GM21381 (cell line): ENCODE data around the gene STYK1.

Source experiments
- ATAC-seq: cut with Tn5 transposase; IDR thresholded peaks from one replicate; pipeline ENCODE4 v1.9.1; 2021; ENCODE audit warnings: mild to moderate bottlenecking, moderate library complexity; ENCODE audit not compliant: unreplicated experiment

STYK1 gene

GRCh38 chr12:10673659-10674384 lies at the start of gene STYK1:
Gene STYK1 (minus strand): TSS chr12:10674052. CDS start chr12:10634618, 39,434 bp downstream.
- ATAC-seq = peak; percentile 70

- peak; percentile 55 for ATAC-seq
Observed at GRCh38 chr12:10722905-10723746, 49.3 kb upstream of the STYK1 start, which contains the start of gene YBX3. Gene YBX3 (minus strand): TSS chr12:10723323. CDS start chr12:10723111, 212 bp downstream.

DNA sequence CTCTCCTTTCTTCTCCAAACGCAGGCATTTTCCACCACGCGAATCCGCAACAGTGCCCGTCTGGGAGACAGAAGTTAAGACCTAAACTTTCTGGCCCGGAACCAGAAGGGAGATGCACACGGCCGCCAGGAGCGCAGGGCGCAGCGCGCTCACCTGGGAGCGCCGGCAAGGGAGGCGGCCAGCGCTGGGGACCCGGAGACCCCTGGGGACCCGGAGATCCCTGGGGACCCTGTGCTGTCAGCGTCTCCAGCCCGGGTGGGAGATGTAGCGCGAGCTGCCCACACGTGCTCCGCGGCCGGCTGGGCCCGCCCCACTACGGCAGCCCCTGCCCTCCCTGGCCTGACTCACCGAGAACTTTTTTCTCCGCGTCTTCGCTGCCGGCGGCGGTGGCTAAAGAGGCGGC lies 48.7 kb upstream of the STYK1 start:
- ATAC-seq = peak; percentile 40

- ATAC-seq = peak; percentile 39
Observed at GRCh38 chr12:10721651-10722501, 48.0 kb upstream of the STYK1 start.

- no peak for ATAC-seq
Observed at GRCh38 chr12:10720974-10721650, 47.3 kb upstream of the STYK1 start.

DNA sequence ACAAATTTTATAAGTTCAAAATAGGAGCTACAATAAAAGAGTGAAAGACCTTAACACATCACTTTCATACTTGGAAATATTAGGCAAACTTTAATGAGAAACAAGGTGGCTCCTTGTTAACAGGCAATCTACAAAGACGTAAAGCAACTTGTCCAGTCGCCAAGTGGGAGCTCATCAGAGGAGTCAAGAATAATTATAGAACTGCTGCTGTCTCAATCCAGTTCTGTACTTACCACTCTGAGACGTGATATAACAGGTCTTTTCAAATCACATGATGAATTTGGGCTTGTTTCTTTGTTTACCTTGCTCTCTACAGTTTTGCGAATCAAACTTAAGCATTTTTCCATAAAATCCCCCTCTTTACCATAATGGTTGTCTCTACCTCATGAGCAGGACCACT lies 45.6 kb upstream of the STYK1 start:
- no peak for ATAC-seq

DNA sequence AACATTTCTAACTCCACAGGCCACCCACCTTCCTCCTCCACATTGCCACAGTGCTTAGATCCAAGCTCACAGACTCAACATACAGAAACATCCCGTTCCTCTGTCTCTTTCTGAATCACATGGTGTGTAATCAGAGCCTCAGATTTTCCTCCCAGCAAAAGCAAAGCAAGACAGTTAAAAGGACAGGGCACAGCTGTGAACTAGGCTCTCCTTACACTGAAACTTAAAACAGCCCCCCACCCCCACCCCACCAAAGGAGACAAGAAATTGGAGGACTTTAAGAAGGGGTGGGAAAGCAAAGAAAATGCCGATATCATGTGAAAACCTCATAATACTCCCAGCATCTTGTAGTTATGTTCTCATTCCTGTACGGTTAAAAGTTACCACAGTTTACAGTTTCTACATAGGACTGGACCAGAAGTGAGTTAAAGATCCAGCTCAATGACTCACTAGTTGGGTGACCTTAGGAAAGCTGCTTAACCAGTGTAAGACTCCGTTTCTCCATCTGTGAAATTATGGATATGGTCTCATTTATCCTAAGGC lies 44.5 kb upstream of the STYK1 start:
- no peak for ATAC-seq

DNA sequence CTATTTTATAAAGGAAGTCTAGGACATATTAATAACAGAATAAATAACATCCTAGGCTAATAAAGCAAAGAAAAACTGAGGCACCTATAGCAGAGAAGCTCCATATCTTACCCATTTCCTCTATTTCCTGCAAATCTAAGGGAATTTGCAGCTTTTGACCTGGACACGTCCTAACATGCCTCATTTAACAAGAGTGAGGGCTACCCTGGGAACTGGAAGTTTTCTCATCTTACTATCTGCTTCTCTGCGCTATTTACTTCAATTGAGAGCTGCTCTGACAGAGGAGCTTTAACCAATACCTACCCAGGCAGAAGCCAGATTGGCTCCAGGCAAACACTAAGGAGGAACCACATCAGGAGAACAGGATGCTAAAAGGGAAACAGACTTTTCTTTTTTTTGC lies 43.6 kb upstream of the STYK1 start:
- ATAC-seq = no peak

DNA sequence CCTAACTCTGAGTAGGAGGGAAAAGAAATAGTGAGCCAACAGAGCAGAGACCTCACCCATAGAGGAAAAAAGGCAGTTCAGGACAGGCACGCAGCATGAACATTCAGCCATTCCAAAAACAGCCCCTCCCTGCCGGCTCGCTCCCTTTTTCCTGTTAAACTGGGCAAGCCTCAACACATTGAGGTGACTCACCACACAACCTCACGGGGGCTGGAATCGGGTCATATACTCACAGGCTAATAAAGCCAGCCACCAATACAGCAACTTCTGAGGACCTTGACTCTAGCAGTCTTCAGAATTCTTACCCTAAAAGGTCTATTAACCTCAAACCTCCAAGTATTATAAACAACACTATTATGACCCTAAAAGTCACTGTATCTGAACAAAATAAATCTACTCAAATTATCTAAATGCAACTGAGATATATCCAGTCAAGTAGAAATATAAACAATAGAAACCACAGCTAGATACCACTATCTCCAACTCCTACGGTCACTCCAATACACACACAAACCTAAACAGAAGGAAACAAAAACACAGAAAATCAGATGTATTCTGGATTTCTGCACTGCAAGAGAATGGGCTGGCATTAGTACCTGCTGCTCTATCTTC lies 43.0 kb upstream of the STYK1 start:
- ATAC-seq = no peak

- ATAC-seq = no peak
Observed at GRCh38 chr12:10716277-10716676, 42.4 kb upstream of the STYK1 start.

- no peak for ATAC-seq
Observed at GRCh38 chr12:10715491-10715890, 41.6 kb upstream of the STYK1 start.

- ATAC-seq = no peak
Observed at GRCh38 chr12:10709808-10710207, 36.0 kb upstream of the STYK1 start.

- no peak for ATAC-seq
Observed at GRCh38 chr12:10708862-10709261, 35.0 kb upstream of the STYK1 start.

- ATAC-seq = no peak
Observed at GRCh38 chr12:10705655-10706054, 31.8 kb upstream of the STYK1 start.

DNA sequence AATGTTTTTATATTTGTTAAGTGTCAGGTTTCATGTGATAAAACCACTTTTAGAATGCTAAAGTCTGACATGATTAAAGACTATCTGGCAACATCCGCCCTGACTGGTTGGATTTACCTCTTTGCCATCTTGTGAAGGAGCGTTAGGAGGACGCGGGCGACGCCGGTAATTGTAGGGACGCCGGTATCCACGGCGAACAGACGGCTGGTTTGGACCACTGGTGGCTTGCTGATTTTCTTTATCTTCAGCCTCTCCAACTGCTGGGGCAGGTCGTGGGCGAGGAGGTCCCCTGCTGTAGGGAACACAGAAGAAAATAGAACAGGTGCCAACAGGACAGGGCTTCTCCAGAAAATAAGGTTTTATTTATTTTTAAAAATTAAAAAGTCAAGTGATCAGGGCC lies 28.0 kb upstream of the STYK1 start:
- no peak for ATAC-seq

DNA sequence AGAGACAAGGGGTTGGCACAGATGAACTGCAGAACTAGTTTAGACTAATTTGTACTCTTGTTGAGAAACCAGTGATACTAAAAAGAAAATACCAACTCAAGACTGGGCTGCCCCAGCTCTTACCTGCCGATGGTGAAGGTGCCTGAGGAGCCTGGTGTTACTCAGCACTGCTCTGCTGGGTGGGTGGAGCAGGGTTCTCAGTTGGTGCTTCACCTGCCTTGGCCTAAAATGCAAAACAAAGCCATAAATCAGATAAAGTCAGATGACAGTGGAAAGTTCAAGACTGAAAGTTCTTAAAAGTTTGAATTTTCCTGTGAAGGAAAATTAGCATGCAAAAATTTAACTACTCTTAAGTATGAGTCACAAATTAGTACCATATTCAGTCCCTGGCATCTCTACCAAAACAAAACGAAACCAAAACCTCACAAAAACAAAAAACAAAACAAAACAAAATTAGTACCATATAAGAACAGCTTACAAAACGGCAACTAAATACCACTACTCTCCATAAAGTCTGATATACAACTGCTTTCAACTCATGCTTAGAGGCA lies 27.4 kb upstream of the STYK1 start:
- no peak for ATAC-seq

DNA sequence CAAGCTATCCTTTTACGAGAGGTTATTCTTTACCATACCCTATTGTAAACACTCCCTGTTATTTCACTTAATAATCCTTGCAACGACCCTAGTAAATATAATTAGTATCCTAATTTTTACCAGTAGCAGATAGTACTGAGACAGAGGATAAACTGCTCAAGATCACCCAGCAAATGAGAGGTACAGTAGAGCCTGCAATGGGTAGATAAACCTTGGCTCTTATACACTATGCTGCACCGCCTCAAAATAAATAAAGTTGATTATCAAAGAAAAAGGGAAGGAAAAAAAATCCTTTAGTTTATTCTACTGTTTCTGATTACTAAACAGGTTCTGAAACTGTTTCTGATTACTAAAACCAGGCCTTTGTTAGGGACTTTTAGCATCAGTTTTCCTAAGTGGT lies 26.7 kb upstream of the STYK1 start:
- ATAC-seq = no peak

GRCh38 chr12:10697862-10698261 lies 24.0 kb upstream of the STYK1 start:
- ATAC-seq = no peak

- ATAC-seq = no peak
Observed at GRCh38 chr12:10697156-10697555, 23.3 kb upstream of the STYK1 start.

DNA sequence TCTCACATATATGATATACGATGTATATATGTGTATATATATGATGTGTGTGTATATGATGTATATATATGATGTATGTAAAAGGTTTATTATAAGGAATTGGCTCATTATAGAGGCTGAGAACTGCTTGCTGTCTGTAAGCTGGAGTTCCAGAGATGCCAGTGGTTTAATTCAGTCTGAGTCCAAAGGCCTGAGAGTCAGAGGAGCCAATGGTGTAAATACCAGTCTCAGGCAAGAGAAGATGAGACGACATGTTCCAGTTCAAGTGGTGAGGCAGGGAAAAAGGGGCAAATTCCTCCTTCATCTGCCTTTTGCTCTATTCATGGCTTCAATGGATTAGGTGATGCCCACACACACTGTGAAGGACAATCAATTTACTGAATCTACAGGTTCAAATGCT lies 17.1 kb upstream of the STYK1 start:
- ATAC-seq = no peak
